Astrocyte of the hippocampus (primary cell): ENCODE results near the gene CDC37.

ENCODE experiments used
- DNase-seq: peaks from one replicate; pipeline ENCODE4 v3.0.0; 2011; ENCODE audit warnings: low read depth, low spot score

CDC37 gene

DNA sequence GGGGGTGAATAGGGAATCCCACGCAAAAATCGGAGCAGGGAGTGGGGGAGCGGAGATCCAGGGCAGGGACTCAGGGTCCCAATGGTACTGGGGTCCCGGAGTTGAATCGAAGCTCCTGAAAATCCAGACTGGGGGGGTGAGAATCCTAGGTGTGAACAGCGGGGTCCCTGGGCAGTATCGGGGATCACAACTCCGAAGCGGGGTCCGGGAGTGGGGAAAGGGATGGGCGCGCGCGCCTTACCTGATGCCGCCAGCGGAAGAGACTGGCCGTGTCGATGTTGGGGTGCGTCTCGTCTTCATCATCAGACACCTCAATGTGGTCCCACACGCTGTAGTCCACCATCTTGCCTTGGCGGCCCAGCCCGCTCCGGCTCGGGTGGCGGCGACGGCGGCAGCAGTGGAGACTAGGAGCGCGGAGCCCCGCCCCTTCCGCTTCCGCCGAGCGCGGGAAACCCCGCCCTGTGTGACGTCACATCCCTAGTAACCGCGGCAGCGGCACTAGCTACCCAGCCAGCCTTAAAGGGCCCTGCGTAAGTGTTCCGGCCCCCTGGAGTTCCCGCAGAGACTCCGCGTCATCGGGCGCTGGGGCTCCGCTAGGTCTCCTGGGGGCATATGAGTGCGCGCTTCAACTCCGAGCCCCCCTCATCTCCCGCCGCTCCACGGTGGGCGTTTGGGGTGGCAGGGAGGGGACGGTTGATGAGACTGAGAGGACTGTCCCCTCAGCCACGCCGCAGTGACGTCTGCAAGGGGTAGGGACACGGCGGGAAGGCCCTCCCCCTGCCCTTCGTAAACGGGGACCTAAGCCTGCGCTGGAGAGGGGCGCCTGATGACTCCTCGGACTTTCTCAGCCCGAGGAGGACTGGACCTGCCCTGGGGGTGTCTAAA lies at the start of gene CDC37:
Gene CDC37, minus strand, starts transcription at position 406 of the 885 bp plus-strand sequence. Its CDS starts 63 bp downstream, at position 343.
- DNase-seq = peak; percentile 99

DNA sequence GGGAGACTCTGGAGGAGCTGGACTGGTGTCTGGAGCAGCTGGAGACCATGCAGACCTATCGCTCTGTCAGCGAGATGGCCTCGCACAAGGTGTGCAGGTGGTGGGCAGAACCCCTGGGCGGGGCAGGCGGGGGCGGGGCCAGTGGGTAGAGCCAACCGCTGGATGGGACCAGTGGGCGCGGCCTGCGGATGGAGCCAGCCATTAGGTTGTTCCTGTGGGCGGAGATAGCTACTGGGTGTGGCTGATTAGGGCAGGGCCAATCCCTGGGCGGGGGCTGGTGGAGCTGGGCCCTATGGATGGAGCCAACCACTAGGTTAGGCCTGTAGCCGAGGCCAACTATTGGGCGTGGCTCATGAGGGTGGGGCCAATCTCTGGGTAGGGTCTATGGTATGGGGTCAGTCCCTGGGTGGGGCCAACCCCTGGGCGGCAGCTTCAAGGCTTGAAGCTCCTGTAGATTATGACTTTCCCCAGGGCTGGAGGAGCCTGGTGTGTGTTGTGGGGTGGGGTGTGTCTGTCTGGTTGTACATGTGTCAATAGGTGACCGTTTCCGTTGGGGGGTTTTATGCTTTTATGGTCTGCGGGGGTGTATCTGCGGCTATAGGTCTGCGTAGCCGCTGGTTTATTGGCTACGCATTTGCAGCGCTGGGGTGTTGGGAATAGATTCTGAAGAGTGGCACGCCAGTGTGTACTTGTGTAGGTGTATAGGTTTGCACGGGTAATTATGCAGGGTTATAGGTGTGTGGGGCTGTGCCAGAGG lies 47.7 kb upstream of the CDC37 start:
- no peak for DNase-seq

DNA sequence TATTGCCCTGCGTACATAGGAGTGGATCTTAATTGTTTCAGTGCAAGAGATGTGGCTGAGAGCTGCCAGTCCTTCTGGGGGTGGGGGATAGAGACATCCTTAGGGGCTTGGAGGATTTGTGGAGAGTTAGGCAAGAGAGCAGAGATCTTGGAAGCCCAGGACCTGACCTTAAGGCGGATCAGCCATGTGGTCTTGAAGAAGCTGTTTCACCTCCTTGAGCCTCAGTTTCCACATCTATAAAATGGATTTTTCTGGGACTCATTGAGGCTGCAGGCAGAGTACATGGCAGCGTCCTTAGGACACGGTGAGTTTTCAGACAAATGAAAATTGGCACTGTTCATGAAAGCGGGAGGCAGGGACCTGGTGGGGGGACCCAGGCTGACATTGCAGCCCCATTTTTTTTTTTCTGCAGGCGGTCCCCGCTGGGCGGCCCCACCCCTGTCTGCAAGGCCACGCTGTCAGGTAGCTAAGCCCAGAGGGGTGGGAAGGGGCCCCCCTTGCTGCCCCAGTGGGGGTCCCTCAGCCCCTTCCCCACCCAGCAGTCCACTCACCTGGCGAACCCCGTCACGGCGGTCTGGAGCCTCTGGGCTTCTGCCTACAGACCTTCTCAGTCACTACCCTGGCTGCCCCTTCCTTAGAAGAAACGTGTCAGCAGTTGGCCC lies 47.0 kb upstream of the CDC37 start:
- DNase-seq = no peak

DNA sequence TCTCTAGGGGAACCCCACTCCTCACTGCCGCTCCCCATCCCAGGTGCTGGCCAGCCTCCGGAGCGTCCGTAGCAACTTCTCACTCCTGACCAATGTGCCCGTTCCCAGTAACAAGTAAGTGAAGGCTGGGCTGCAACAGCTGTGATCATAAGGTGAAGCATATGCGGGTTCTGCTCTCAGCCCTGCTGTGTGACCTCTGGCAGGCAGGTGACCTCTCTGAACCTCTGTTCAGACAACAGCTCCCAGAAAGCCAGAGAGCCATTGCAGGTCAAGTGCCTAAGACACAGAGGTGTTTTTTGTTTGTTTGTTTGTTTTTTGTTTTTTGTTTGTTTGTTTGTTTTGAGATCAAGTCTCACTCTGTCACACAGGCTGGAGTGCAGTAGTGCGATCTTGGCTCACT lies 45.7 kb upstream of the CDC37 start:
- DNase-seq = no peak

DNA sequence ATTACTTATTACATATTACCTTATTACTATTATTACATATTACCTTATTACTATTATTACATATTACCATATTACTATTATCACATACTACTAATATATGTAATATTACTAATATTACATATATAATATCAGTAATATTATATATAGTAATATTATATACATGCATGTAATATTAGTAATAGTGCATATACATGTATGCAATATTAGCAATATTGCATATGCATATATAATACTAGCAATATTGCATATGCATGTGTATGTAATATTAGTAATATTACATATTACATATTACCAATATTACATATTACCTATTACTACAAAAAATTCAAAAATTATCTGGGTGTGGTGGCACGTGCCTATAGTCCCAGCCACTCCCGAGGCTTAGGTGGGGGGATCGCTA lies 39.4 kb upstream of the CDC37 start:
- no peak for DNase-seq

DNA sequence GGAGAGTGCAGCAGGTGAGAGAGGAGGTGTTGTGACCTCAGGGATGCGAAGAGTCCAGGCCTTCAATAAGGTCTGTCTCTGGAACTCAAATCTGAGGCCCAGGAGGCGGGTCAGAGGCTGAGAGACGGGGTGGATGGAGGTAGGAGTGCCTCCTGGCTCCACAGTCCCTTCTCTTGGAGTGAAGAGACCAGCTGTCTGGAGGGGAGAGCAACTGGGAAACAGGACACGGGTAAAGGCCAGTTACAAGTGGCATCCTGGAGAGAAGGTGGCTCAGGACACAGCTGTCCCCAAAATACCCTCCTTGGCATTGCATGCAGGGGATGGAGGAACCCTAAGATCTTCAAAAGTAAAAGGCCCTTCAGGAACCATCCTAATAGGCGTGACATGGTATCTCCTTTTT lies 36.2 kb upstream of the CDC37 start:
- no peak for DNase-seq

DNA sequence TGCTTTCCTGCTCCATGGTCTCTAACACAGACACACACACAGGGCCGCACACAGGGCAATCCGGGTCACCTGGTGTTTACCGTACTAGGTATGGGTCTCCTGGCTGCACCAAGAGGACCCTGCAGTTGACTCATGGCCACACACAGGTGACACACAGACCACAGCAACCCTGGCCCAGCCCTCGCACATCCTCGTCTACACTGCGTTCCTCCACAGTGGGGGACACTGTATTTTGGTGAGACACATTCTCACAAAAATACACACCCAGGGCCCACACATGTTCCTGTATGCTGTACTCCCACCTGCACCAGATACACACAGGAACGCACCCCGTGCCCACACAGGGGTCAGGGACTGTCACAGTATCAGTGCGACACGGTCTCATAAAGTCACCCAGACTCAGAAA lies 29.8 kb upstream of the CDC37 start:
- DNase-seq = no peak

DNA sequence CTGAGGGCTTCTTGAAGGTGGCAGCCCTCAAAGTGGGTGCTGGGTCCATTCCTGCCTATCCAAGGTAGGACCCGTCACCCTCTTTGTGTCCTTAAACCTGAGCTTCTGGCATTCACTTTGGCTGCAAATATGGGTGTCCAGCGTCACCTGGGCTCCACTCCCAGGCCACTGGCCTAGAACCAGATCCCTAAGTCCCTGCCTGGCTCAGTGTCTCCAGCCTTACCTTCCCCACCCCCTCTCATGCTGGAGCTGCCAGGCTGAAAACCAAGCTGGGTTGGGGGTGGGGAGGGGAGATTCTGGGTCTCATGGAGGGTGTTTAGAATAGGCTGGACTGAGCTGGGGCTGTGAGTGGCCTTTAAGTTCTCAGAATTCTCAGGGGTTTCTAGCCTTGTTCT lies 29.4 kb upstream of the CDC37 start:
- DNase-seq = no peak

DNA sequence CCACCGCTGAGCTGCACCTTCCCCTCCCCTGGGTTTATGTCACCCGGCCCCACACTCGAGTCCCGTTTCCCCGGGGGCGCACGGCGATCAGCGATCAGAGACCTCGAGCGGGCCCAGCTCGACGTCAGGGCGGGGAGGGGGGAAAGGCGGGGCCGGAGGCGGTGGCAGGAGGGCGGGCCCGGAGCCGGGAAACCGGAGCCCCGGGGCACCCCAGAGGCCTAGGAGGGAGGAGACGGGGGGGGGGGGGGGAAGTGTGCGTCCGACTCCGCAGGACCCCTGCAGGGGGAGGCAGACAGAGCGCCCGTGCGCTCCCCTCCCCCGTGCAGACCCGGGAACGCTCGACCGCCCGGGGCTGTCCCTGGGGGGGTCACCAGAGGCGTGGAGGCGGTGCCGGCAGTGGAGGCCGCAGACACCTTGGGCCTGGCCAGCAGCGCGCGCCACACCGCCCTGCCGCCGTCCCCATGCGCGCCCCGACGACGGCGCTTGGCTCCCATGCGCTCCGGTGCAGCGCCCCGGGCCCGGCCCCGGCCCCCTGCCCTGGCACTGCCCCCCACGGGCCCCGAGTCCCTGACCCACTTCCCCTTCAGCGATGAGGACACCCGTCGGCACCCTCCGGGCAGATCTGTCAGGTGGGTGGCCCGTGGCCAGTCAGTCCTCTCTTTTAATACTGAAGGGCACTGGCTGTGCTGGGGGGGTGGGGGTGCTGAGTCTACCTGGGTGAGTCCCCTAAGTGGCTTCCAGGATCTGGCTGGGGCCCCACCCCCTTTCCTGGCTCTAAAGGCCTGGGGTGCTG lies 28.8 kb upstream of the CDC37 start:
- DNase-seq = no peak

DNA sequence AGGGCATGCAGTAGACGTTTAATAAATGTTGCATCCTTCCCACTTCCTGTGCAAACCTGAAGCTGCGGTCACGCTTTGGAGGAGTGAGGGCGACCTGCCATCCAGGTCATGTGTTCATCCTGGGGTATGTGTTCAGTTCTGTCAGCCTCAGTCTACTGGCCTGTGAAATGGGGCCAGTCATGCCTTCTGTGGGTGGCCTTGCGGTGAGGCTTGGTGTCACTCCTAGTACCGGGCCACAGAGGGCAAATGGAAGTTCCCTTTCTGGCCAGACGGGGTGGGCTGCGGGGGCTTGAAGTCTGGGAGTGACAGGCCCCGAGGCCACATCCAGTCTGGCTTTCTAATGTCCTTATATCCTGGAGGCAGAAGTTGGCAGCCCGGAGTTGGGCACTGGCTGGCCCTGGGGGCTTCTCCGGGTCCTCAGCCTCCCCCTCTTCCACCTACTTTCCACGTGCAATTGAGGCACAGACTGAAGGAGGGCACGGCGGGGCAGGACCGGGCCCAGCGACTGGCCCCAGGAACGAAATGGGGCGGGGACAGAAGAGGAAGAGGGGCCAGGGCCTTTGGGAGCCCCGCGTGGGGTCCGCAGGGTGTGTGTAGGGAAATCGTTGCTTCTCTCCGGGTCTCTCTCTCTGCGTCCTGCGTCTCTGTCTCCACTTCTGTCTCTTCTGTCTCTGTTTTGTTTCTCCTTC lies 28.1 kb upstream of the CDC37 start:
- no peak for DNase-seq

DNA sequence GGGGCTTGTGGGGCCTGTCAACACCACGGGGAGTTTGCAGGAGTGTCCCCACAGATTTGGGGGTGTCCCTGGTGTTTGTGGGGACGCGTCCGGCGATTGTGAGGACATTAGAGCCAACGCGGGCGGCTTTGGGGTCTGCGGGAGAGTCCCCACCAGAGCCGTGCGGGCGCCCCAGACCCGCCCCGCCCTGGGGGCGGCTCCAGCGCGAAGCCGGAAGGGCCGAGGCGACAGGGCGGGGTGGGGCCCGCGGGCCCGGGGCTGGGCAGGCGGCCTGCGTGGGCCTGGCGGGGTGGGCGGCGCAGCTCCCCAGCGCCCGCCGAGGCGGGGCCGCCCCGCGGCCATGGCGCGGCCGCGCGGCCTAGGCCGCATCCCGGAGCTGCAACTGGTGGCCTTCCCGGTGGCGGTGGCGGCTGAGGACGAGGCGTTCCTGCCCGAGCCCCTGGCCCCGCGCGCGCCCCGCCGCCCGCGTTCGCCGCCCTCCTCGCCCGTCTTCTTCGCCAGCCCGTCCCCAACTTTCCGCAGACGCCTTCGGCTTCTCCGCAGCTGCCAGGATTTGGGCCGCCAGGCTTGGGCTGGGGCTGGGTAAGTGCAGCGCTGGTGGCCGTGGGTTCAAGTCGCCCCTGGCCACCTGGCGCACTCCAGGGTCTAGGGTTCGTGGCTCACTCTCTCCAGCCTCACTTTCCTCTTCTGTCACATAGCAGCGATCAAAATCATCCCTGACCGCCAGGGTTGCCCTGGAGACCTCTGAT lies 27.3 kb upstream of the CDC37 start:
- peak; percentile 34 for DNase-seq

DNA sequence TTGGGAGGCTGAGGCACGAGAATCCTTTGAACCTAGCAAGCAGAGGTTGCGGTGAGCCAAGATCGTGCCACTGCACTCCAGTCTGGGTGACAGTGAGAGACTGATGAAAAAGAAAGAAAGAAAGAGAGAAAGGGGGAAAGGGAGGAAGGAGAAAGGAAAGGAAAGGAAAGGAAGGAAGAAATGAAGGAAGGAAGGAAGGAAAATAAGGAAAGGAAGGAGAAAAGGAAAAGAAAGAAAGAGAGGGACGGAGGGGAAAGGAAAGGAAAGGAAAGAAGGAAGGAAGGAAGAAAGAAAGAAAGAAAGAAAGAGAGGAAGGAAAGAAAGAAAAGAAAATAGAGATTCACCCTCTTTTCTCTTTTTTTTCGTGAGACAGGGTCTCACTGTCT lies 25.6 kb upstream of the CDC37 start:
- DNase-seq = no peak

DNA sequence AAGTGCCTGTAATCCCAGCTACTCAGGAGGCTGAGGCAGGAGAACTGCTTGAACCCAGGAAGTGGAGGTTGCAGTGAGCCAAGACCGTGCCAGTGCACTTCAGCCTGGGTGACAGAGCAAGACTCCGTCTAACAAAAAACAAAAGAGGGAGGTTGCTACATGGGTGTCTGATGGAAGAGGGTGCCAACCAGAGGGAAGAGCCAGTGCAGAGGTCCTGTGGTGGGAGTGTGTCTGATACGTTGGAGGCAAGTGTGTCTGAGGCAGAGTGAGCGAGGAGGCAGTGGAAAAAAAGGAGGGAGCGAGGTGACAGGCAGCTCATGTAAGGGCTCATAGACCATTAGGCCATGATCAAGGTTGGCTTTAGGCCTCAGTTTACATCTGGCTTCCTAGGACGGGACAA lies 23.8 kb upstream of the CDC37 start:
- no peak for DNase-seq

DNA sequence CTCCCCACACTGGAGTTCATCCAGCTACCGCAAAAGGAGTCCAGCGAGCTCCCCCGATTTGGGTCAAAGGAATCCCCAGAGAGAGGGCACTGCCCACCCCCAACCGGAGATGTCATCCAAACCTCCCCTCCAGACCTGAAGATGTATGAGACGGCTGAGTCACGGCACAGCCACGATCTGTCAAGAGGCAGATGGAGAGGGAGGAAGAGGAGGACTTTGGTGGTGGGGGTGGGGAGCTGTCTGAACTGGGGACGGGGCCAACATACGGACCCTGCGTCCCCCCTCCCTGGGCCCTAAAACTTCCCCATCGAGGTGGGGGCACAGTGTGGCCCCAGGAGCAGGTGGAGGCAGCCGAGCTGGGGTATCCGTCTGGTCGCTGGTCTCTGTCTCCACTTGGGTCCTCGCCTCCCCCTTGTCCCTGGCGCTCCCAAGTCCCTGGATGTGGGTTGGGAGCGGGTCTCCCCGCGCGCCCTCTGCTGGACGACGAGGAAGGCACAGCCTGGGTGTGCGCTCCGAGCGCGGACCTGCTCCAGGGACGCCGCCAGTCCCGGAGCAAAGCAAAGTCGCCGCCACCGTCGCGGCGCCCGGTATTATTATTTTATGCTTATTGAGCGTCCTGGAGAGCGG lies 20.8 kb upstream of the CDC37 start:
- peak; percentile 86 for DNase-seq

DNA sequence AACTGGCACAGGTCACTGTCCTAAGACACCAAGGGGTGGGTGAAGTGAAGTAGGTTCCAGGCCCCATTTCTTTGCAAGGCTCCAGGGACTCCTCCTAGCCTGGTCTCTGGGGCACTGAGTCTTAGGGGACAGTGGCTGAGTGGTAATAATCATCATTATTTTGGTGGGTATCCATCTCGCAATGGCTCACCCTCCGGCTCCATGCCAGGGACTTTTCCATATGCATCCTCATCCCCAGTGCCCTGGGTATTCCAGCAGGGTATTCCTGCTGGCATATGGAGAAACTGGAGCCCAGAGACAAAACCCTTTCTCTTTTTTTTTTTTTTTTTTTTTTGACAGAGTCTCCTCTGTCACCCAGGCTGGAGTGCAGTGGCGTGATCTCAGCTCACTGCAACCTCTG lies 19.5 kb upstream of the CDC37 start:
- no peak for DNase-seq

DNA sequence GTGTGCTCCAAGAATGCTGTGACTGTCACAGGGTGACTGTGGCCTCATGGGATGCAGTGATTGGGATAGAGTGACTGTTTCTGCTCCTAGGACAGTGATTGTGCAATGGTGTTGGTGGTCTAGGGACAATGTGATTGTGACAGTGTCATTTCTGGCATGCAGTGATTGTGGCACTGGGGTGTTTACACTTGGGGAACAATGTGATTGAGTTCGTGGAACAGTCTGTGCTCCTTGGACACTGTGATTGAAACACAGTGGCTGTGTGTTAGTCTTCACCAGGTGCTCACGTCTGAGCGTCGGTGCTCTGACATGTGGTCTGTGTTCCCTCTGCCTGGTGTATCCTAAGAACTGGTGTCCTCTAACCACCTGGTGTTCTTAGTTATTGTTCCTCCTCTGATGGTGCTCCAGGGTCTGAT lies 18.7 kb upstream of the CDC37 start:
- DNase-seq = no peak

DNA sequence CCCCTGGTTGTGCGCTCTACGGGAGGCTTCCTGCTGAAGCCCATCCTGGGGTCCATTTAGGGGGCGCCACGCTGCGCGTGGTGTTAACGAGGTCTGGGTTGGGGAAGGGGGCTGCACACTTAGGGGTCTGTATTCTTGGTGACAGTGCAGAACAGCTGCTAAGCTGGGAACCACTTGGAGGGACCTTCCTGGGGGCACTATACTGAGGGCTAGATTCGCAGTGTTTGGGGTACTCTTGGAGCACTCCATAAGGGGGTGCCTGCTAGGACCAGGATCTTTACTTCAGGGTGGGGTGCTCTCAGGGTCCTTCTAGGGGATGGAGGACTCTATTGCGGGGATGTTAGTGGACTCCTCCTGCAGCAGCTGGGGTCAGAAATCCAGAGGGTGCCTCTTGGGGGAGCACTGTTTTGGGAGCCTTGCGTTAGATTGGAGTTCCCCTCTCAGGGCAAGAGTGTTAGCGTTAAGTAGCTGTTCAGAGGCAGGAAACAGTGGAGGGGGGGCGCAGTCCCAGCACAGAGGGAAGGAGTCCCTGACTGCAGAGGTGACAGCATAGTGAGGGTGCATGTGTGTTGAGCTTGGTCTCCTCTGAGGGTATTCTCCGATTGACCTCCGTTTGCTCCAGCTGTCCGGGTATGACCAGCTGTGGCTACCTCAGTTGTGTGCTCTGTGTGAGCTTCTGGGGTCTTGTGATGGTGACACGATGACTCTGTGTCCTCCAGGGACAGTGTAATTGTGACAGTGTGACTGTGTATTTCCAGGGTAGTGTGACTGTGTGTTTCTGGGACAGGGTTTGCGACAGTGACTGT lies 18.1 kb upstream of the CDC37 start:
- no peak for DNase-seq

DNA sequence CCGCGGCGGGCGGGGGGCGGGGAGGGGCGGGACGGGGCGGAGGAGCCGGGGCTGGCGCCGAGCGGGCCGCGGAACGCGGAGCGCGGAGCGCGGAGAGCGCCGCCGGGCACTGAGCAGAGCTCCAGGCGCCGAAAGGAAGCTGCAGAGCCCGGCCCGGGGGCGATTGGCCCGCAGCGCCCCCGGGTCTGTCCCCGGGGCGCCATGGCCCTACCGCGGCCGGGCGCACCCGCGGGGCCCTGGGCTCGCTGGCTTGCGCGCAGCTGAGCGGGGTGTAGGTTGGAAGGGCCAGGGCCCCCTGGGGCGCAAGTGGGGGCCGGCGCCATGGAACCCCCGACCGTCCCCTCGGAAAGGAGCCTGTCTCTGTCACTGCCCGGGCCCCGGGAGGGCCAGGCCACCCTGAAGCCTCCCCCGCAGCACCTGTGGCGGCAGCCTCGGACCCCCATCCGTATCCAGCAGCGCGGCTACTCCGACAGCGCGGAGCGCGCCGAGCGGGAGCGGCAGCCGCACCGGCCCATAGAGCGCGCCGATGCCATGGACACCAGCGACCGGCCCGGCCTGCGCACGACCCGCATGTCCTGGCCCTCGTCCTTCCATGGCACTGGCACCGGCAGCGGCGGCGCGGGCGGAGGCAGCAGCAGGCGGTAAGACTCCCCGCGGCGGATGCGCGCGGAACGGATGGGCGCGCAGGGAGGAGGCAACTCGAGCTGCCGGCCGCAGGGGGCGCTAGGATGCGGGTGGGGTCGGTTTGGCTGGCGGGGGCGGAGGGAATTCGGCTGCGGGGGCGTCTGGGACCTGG lies 17.3 kb upstream of the CDC37 start, which contains the start of gene PDE4A:
Gene PDE4A, plus strand, starts transcription at position 95 of the 796 bp plus-strand sequence. Its CDS starts 227 bp downstream, at position 322.
- peak; percentile 65 for DNase-seq
